ENCODE data around the gene FOXR1.
"Not testable (repeated sequence)": the region's sequence is repeated elsewhere in the genome, so short reads cannot be mapped to it uniquely, and the experiment has no call there.

FOXR1 gene

DNA sequence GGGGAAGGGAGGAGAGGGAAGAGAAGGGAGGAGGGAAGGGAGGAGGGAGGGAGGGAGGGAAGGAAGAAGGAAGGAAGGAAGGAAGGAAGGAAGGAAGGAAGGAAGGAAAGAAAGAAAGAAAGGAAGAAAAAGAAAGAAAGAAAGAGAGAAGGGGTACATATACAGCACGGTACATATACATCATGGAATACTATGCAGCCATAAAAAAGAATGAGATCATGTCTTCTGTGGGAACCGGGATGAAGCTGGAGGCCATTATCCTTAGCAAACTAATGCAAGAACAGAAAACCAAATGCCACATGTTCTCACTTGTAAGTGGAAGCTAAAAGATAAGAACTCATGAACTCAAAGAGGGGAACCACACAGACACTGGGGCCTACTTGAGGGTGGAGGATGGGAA lies 2.1 kb upstream of the FOXR1 start:
- not testable (repeated sequence) for H3K4me1 Mint-ChIP-seq, H3K9me3 Mint-ChIP-seq, DNase-seq, ATAC-seq, H3K4me3 Mint-ChIP-seq, H3K27ac Mint-ChIP-seq
- H3K27me3 Mint-ChIP-seq: peaks cover 35% of the 10 kb centered on the region

DNA sequence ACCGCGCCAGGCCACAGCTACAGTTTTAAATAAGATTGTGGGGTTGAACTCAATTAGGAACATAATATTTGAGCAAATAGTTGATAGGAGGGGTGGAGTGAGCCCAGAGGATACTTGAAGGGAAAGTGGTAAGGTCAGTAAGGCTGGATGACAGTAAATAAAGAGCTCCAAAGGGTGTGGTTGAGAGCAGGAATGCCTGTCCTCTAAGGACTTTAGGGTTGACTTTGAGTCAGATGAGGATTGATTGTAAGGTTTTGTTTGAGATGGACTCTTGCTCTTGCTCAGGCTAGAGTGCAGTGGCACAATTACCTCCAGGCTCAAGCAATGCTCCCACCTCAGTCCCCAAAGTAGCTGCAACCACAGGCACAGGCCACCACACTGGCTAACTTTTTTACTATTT lies 2.4 kb downstream of the FOXR1 start:
- H3K27me3 Mint-ChIP-seq: peaks cover 37% of the 10 kb centered on the region
- ATAC-seq (no peak), DNase-seq (no peak)
- H3K4me3 Mint-ChIP-seq: no peak overlapping the region
- H3K27ac Mint-ChIP-seq: peak overlapping the region in 1 of 2 donors; percentile 10
- H3K4me1 Mint-ChIP-seq: no peaks in the 10 kb centered on the region
- no peaks in the 10 kb centered on the region for H3K9me3 Mint-ChIP-seq

- ATAC-seq: no peak
Measured at GRCh38 chr11:118975771-118976709, 4.5 kb downstream of the FOXR1 start.

DNA sequence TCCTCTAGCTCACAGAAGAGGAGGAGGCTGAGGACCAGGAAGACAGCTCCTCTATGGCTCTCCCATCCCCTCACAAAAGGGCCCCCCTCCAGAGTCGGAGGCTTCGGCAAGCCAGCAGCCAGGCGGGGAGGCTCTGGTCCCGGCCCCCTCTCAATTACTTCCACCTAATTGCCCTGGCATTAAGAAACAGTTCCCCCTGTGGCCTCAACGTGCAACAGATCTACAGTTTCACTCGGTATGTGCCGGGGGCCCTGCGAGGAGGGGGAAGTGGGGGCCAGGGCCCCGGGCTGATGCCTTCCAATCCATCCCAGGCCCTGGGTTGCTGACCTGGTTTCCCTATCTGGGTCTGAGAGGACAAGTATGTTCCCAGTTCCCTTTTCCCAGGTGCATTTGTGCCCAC lies 7.9 kb downstream of the FOXR1 start:
- Mint-ChIP-seq H3K27me3 (peaks cover 11% of the 10 kb centered on the region), H3K4me1 (peaks cover 8% of the 10 kb centered on the region), H3K4me3 (no peak overlapping the region), H3K27ac (peak overlapping the region in 1 of 2 donors; percentile 23), H3K9me3 (no peaks in the 10 kb centered on the region)
- DNase-seq (no peak), ATAC-seq (peak; percentile 42)

More at GRCh38 chr11:118975771-118976709, 4.5 kb downstream of the FOXR1 start:
- no peak for DNase-seq
- no peak overlapping the region for H3K4me3 Mint-ChIP-seq
- peaks cover 22% of the 10 kb centered on the region for H3K27me3 Mint-ChIP-seq
- peaks cover 8% of the 10 kb centered on the region for H3K4me1 Mint-ChIP-seq
- no peaks in the 10 kb centered on the region for H3K9me3 Mint-ChIP-seq
- no peak overlapping the region for H3K27ac Mint-ChIP-seq

DNA sequence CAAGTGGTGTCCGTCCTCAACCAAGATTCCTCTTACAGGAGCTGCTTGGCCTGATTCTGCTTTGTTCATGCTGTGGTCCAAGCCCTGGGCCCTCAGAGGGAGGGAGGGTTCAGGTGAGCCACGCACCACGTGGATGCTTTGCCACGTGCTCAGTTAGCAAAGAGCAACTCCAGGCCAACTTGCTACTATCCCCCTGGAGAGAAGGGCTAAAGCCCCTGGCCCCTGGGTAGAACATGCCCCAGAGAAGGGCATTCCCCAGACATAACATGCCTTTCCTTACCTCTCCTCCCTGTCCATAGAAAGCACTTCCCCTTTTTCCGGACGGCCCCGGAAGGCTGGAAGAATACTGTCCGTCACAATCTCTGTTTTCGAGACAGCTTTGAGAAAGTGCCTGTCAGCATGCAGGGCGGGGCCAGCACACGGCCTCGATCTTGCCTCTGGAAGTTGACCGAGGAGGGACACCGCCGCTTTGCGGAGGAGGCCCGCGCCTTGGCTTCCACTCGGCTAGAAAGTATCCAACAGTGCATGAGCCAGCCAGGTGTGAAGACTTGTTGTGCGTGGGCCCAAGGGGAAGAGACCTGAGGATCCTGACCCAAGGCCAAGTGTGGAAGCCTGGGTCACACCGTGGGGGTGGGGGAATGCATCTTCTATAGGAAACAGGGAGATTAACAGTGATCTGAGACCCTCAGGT lies 8.8 kb downstream of the FOXR1 start:
- Mint-ChIP-seq H3K4me1 (peaks cover 8% of the 10 kb centered on the region), H3K27ac (no peak overlapping the region), H3K4me3 (no peak overlapping the region), H3K9me3 (no peaks in the 10 kb centered on the region), H3K27me3 (peaks cover 11% of the 10 kb centered on the region)
- ATAC-seq (no peak), DNase-seq (no peak)

- ATAC-seq, H3K27me3 Mint-ChIP-seq, H3K4me1 Mint-ChIP-seq, H3K4me3 Mint-ChIP-seq, H3K9me3 Mint-ChIP-seq, DNase-seq, H3K27ac Mint-ChIP-seq: not testable (repeated sequence)
Measured at GRCh38 chr11:118984337-118984736, 12.8 kb downstream of the FOXR1 start.

DNA sequence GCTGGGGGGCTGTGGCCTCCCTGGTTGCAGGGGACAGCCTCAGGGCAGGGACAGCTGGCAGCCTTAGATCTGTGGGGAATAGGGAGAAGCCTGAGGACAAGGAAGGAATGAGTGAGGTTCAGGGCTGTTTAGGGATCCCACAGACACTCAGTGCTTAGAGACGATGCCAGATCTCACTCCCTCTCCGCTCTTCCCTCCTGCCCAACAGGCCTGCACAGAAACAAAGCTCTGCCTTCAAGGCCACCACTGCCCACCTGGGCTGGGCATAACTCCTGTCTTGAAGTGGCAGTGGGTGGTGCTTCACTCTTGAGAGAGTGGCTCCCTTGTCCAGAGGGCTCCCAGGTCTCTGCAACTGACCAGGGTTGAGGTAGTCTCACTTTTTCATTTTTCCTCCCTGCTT lies 13.3 kb downstream of the FOXR1 start:
- Mint-ChIP-seq H3K27me3 (no peaks in the 10 kb centered on the region), H3K9me3 (no peaks in the 10 kb centered on the region), H3K27ac (no peak overlapping the region), H3K4me1 (peaks cover under 1% of the 10 kb centered on the region), H3K4me3 (no peak overlapping the region)
- ATAC-seq (no peak), DNase-seq (no peak)

GRCh38 chr11:118988280-118988679 lies 16.7 kb downstream of the FOXR1 start:
- no peaks in the 10 kb centered on the region for H3K4me1 Mint-ChIP-seq
- no peak for ATAC-seq
- no peaks in the 10 kb centered on the region for H3K27me3 Mint-ChIP-seq
- H3K9me3 Mint-ChIP-seq: no peaks in the 10 kb centered on the region
- no peak overlapping the region for H3K27ac Mint-ChIP-seq
- no peak for DNase-seq
- no peak overlapping the region for H3K4me3 Mint-ChIP-seq

DNA sequence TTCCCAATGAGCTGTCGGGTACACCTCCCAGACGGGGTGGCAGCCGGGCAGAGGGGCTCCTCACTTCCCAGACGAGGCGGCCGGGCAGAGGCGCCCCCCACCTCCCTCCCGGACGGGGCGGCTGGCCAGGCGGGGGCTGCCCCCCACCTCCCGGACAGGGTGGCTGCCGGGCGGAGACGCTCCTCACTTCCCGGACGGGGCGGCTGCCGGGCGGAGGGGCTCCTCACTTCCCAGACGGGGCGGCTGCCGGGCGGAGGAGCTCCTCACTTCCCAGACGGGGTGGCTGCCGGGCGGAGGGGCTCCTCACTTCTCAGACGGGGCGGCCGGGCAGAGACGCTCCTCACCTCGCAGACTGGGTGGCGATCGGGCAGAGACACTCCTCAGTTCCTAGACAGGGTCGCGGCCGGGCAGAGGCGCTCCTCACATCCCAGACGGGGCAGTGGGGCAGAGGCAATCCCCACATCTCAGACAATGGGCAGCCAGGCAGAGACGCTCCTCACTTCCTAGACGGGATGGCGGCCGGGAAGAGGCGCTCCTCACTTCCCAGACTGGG lies 20.0 kb downstream of the FOXR1 start:
- H3K4me3 Mint-ChIP-seq, H3K27ac Mint-ChIP-seq, DNase-seq, H3K4me1 Mint-ChIP-seq, H3K9me3 Mint-ChIP-seq, H3K27me3 Mint-ChIP-seq, ATAC-seq: not testable (repeated sequence)

DNA sequence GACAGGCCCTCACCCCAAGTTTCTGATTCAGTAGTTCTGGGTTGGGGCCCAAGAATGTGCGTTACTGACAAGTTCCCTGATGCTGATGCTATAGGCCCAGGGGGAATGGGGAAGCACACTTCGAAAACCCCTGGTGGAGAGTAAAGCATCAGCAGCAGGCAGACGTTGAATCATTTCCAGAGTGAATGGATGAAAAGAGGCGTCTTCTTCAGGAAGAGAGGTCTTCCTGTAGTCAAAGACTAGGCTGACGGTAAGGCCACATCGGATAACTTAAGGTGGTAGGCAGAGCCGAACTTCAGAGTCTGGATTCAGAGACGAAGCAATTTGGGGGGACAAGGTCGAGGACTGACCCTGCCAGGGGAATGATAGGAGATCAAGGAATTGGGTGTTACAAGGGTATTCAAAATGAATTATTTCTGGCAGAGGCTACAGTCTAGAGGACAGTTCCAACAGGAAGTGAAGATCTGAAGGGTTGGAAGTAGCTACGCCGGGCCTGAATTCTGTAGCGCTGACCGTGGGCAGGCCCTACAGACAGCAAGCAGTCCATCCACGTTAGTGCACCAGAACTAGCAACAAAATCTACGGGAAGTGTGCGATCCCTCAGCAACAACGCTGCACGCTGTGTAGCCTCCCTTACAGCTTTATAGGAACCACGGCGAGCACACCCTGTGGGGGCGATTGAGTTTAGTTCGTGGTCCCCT lies 25.5 kb downstream of the FOXR1 start:
- peak overlapping the region; percentile 99 to 100 for H3K27ac Mint-ChIP-seq
- peaks cover 48% of the 10 kb centered on the region for H3K4me1 Mint-ChIP-seq
- ATAC-seq (peak; percentile 52), DNase-seq (peak; percentile 36 to 62)
- no peaks in the 10 kb centered on the region for H3K9me3 Mint-ChIP-seq
- H3K4me3 Mint-ChIP-seq: peak overlapping the region; percentile 99 to 100
- H3K27me3 Mint-ChIP-seq: no peaks in the 10 kb centered on the region

GRCh38 chr11:118997627-118998387 lies 26.2 kb downstream of the FOXR1 start, which contains the start of gene CENATAC:
Gene CENATAC, plus strand, starts transcription at chr11:118998138. Its CDS starts 60 bp downstream, at chr11:118998198.
- H3K27ac Mint-ChIP-seq: peak within 1 kb of the TSS; percentile 99 to 100
- ATAC-seq: peak; percentile 95
- DNase-seq: peak; percentile 95 to 97
- peak within 1 kb of the TSS; percentile 99 to 100 for H3K4me3 Mint-ChIP-seq
- peaks cover 48% of the 10 kb centered on the region for H3K4me1 Mint-ChIP-seq
- no peaks in the 10 kb centered on the region for H3K9me3 Mint-ChIP-seq
- no peaks in the 10 kb centered on the region for H3K27me3 Mint-ChIP-seq

DNA sequence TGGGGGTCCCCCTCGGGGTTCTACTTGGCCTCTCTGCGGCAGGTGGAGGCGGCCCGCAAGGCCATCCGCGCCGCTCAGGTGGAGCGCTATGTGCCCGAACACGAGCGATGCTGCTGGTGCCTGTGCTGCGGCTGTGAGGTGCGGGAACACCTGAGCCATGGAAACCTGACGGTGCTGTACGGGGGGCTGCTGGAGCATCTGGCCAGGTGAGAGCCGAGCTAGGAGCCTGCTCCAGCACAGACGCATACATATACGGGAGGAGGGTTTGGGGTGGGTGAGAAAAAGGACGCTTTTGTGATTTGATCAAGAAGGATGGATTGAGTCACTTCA lies 26.8 kb downstream of the FOXR1 start:
- Mint-ChIP-seq H3K27ac (peak overlapping the region; percentile 99 to 100), H3K27me3 (no peaks in the 10 kb centered on the region), H3K9me3 (no peaks in the 10 kb centered on the region), H3K4me1 (peaks cover 48% of the 10 kb centered on the region), H3K4me3 (peak overlapping the region; percentile 99 to 100)
- ATAC-seq (no peak), DNase-seq (no peak)

DNA sequence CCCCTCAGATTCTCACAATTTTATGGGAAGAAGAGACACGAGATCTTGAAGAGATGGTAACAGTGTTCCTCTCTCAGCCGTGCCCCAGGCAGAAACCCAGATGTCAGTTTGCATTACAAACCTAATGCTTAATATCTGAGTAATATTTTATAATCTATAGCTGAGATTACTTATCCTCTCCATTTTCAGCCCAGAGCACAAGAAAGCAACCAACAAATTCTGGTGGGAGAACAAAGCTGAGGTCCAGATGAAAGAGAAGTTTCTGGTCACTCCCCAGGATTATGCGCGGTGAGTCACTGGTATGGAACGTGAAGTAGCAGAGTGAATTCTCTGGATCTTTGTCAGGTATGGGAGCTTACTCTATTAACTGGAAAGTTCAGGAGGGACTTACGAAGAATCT lies 27.3 kb downstream of the FOXR1 start:
- H3K27ac Mint-ChIP-seq: peak overlapping the region; percentile 99 to 100
- no peaks in the 10 kb centered on the region for H3K9me3 Mint-ChIP-seq
- ATAC-seq: no peak
- no peaks in the 10 kb centered on the region for H3K27me3 Mint-ChIP-seq
- H3K4me3 Mint-ChIP-seq: peak overlapping the region; percentile 99 to 100
- DNase-seq: no peak
- H3K4me1 Mint-ChIP-seq: peaks cover 48% of the 10 kb centered on the region

DNA sequence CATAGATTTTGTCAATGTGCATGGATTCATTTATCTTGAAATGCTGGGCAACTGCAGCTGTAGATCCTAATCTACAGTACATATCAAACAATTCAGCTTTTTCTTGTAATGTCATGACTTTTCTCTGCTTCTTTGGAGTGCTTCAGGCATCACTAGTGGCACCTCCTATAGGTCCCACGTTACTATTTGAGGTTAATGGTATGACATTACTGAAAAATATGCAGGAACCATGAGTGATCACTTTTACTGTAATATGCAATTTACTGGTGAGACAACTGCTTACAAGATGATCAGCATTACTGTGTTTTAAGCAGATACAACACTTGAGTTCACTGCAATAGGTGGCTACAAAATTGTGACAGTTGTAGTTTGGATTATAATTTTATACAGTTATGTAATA lies 29.3 kb downstream of the FOXR1 start:
- no peak overlapping the region for H3K4me3 Mint-ChIP-seq

GRCh38 chr11:119006656-119007055 lies 35.1 kb downstream of the FOXR1 start:
- peak overlapping the region in 1 of 2 donors; percentile 76 for H3K27ac Mint-ChIP-seq
- DNase-seq: no peak
- no peaks in the 10 kb centered on the region for H3K9me3 Mint-ChIP-seq
- ATAC-seq: no peak
- H3K4me3 Mint-ChIP-seq: no peak overlapping the region
- H3K27me3 Mint-ChIP-seq: no peaks in the 10 kb centered on the region
- peaks cover 6% of the 10 kb centered on the region for H3K4me1 Mint-ChIP-seq

More for the DNA sequence above, 29.3 kb downstream of the FOXR1 start:
- Mint-ChIP-seq H3K27ac (no peak overlapping the region), H3K4me1 (peaks cover 45% of the 10 kb centered on the region), H3K27me3 (no peaks in the 10 kb centered on the region), H3K9me3 (no peaks in the 10 kb centered on the region)
- DNase-seq (no peak), ATAC-seq (no peak)
